ENCODE measurements around the gene SLC35B4.

GRCh38 chr7:134327896-134328295 is 11.2 kb upstream of the SLC35B4 start:
- TF ChIP-seq EZH2 (IDR thresholded peaks at IDR 0.05; ENCODE audit: insufficient read depth, poor library complexity, severe bottlenecking) (no peak), EZH2phosphoT487 (IDR thresholded peaks at IDR 0.05; ENCODE audit: insufficient read depth, low read depth) (no peak)

Measured in GM23248 (cell line).